ENCODE measurements around the gene PRR30.

- TF ChIP-seq POLR2A (IDR thresholded peaks at IDR 0.05; ENCODE audit: low read depth, low read length) (no peak), CTCF (conservative IDR thresholded peaks at IDR 0.05; ENCODE audit: low read depth, low read length) (no peak), SMC3 (IDR thresholded peaks at IDR 0.05; ENCODE audit: low read depth, low read length) (no peak)
Measured at GRCh38 chr2:27128668-27129571, 10.3 kb downstream of the PRR30 start.

Measured in IMR-90 (cell line).